Stomach smooth muscle (tissue), 2 donors: Measurements from ENCODE around the gene OSBP2.

Experiments
- H3K27ac ChIP-seq: one replicate; pipeline ENCODE4 v1.7.0; 2013; ENCODE audit warnings: mild to moderate bottlenecking, low read length, inconsistent platforms
- H3K27me3 ChIP-seq, 2 donors: one replicate each; pipeline ENCODE4 v1.7.0; 2013; ENCODE audit warnings: low read length in 2 of 2; ENCODE audit not compliant: insufficient read depth in 2 of 2, control insufficient read depth in 1 of 2
- H3K36me3 ChIP-seq, 2 donors: one replicate each; pipeline ENCODE4 v1.7.0; 2013; ENCODE audit warnings: low read length in 2 of 2; ENCODE audit not compliant: control insufficient read depth in 2 of 2, insufficient read depth in 2 of 2
- H3K4me1 ChIP-seq: one replicate; pipeline ENCODE4 v1.7.0; 2013; ENCODE audit warnings: low read length; ENCODE audit not compliant: control insufficient read depth, insufficient read depth
- H3K4me3 ChIP-seq, 2 donors: one replicate each; pipeline ENCODE4 v1.7.0; 2013; ENCODE audit warnings: low read length in 2 of 2
- H3K9ac ChIP-seq, 2 donors: one replicate each; pipeline ENCODE4 v1.7.0; 2013; ENCODE audit warnings: low read length in 2 of 2, mild to moderate bottlenecking in 1 of 2
- H3K9me3 ChIP-seq, 2 donors: one replicate each; pipeline ENCODE4 v1.7.0; 2013; ENCODE audit warnings: low read length in 2 of 2; ENCODE audit not compliant: control insufficient read depth in 2 of 2
- donor health status: healthy.
- donor health status: Pancreatic carcinoma.

Gene OSBP2

DNA sequence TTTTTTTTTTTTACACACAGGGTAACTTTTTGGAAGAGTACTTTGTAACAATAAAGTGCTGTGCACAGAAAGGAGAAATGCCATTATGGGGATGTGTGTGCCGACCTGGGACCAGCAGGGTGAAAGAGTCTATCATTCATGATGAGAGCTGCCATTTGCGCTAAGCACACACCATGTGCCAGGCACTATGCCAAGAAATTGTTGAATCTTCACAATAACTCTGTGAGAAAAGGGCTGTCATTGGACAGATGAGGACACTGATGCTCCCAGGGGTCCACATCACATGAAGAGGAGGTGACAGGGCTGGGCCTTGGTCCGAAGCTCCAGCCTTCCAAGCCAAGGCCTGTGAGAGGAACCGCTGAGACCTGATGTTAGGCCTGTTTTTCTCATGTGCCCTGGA is 32.6 kb upstream of the OSBP2 start:
- H3K27me3 ChIP-seq, result no peaks in the 10 kb centered on the region
- H3K36me3 ChIP-seq, result peaks cover 7 to 15% of the 10 kb centered on the region in 2 donors
- no peak overlapping the region for H3K9ac ChIP-seq
- H3K4me1 ChIP-seq, result peaks cover under 1% of the 10 kb centered on the region
- no peak overlapping the region for H3K4me3 ChIP-seq
- no peaks in the 10 kb centered on the region for H3K9me3 ChIP-seq
- no peak overlapping the region for H3K27ac ChIP-seq

DNA sequence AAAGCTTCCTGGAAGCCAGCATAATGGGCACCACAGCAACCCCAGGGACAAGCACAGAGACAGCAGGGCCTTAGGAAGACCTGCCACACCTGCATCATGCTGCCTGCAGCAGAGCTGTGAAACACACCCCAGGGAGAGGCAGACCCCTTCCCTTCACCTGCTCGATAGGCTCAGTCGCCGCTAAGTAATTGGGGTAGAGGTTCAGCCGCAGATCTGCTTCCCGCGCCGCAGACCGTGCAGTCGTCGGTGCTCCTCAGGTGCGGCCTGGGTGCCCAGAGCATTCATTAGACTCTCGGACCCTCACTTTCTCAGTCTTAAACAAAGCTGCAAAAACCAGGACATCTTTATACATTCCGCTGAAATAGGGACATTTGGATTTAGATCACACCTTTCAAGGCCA is 29.9 kb upstream of the OSBP2 start:
- Histone ChIP-seq H3K9ac (no peak overlapping the region), H3K27me3 (no peaks in the 10 kb centered on the region), H3K36me3 (peaks cover 7 to 15% of the 10 kb centered on the region in 2 donors), H3K4me1 (peaks cover 10% of the 10 kb centered on the region), H3K27ac (no peak overlapping the region), H3K4me3 (no peak overlapping the region), H3K9me3 (no peaks in the 10 kb centered on the region)

- Histone ChIP-seq H3K27me3 (no peaks in the 10 kb centered on the region), H3K9ac (no peak overlapping the region), H3K9me3 (no peaks in the 10 kb centered on the region)
Measured at GRCh38 chr22:30665266-30665665, 29.4 kb upstream of the OSBP2 start.

DNA sequence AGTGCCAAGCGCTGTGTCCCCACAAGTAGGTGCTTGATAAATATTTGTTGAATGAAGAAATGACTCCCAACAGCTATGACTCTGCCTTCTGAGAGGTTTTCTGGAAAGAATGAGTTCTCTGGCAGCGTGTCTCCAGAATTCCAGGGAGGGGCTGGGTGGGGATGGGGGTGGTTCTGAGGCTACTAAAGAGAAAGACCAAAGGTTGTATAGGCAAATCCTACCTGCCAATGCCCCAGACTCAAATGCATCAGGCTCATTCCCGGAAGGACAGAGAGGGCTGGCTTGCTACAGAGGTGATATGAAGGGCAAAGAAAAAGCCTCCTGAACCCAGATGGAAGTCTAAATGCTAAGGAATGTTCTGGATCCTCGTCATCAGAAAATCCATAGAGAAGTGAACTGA is 28.9 kb upstream of the OSBP2 start:
- Histone ChIP-seq H3K4me3 (no peak overlapping the region), H3K36me3 (peaks cover 7 to 15% of the 10 kb centered on the region in 2 donors), H3K9ac (no peak overlapping the region), H3K27me3 (no peaks in the 10 kb centered on the region), H3K4me1 (peaks cover 10% of the 10 kb centered on the region), H3K9me3 (no peaks in the 10 kb centered on the region), H3K27ac (no peak overlapping the region)

More at GRCh38 chr22:30665266-30665665, 29.4 kb upstream of the OSBP2 start:
- H3K4me1 ChIP-seq, result peaks cover 10% of the 10 kb centered on the region
- H3K4me3 ChIP-seq, result no peak overlapping the region
- peaks cover 7 to 15% of the 10 kb centered on the region in 2 donors for H3K36me3 ChIP-seq
- H3K27ac ChIP-seq, result no peak overlapping the region

- peak overlapping the region; percentile 91 to 95 for H3K4me3 ChIP-seq
- peak overlapping the region; percentile 76 for H3K9ac ChIP-seq
- peaks cover 6 to 13% of the 10 kb centered on the region in 2 donors for H3K36me3 ChIP-seq
- H3K27me3 ChIP-seq, result no peaks in the 10 kb centered on the region
- no peaks in the 10 kb centered on the region for H3K9me3 ChIP-seq
- peaks cover 10% of the 10 kb centered on the region for H3K4me1 ChIP-seq
- no peak overlapping the region for H3K27ac ChIP-seq
Measured at GRCh38 chr22:30667107-30667493, 27.6 kb upstream of the OSBP2 start.

GRCh38 chr22:30667494-30668385 is 26.9 kb upstream of the OSBP2 start, which contains the start of gene DUSP18:
Gene DUSP18, minus strand, starts transcription at chr22:30667875. Its CDS starts 3,872 bp downstream, at chr22:30664003.
- no peaks in the 10 kb centered on the region for H3K27me3 ChIP-seq
- H3K9me3 ChIP-seq, result no peaks in the 10 kb centered on the region
- peak within 1 kb of the TSS; percentile 91 to 95 for H3K4me3 ChIP-seq
- H3K4me1 ChIP-seq, result peaks cover 10% of the 10 kb centered on the region
- no peak within 1 kb of the TSS for H3K27ac ChIP-seq
- peak within 1 kb of the TSS; percentile 76 for H3K9ac ChIP-seq
- H3K36me3 ChIP-seq, result peaks cover 4 to 10% of the 10 kb centered on the region in 2 donors

GRCh38 chr22:30668386-30668710 is 26.3 kb upstream of the OSBP2 start:
- Histone ChIP-seq H3K9me3 (no peaks in the 10 kb centered on the region), H3K27ac (no peak overlapping the region), H3K4me3 (peak overlapping the region; percentile 91 to 95)

DNA sequence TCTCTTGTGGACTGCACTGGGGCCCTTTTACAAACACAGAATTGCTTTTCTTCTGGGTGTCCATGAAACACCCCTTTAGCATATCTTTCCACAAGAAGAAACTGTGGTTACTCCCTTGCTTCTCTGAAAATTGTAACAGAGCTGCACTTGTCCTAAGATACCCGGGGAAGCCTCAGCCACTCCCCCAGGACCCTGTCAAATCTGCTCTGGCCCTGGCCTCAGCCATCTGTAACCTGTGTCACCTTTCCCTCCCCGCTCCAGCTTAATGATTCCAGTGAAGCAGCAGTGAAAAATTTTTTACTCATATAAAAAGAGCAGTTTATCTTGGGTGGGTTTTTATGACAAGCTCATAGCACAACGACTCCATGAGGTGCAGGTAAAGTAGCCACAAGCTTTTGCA is 23.6 kb upstream of the OSBP2 start:
- H3K4me1 ChIP-seq, result peaks cover 10% of the 10 kb centered on the region
- H3K9me3 ChIP-seq, result no peaks in the 10 kb centered on the region
- H3K4me3 ChIP-seq, result no peak overlapping the region
- no peak overlapping the region for H3K9ac ChIP-seq
- H3K27ac ChIP-seq, result no peak overlapping the region
- H3K36me3 ChIP-seq, result no peaks in the 10 kb centered on the region
- H3K27me3 ChIP-seq, result peaks cover 0 to 2% of the 10 kb centered on the region in 2 donors

More at GRCh38 chr22:30668386-30668710, 26.3 kb upstream of the OSBP2 start:
- Histone ChIP-seq H3K36me3 (peaks cover 2 to 5% of the 10 kb centered on the region in 2 donors), H3K9ac (peak overlapping the region; percentile 76), H3K4me1 (peaks cover 10% of the 10 kb centered on the region), H3K27me3 (no peaks in the 10 kb centered on the region)

DNA sequence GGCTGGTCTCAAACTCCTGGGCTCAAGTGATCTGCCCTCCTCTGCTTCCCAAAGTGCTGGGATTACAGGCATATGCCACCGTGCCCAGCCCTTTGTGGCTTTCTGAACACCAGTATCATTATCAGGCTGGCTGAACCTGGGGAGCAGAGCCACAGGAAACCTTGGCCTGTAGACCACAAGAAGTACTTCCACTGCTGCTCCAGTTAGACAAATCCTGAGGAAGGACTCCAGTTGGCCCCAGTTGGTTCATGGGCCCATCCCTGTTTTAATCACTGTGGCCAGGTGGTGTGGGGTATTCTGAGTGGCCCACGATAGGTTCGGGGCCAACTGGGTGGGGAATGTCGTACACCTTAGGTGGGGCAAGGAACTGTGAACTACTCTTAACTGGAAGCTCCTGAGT is 21.5 kb upstream of the OSBP2 start:
- Histone ChIP-seq H3K9me3 (no peaks in the 10 kb centered on the region), H3K4me1 (peaks cover 4% of the 10 kb centered on the region), H3K27me3 (peaks cover 0 to 2% of the 10 kb centered on the region in 2 donors), H3K27ac (no peak overlapping the region), H3K9ac (no peak overlapping the region), H3K36me3 (no peaks in the 10 kb centered on the region), H3K4me3 (no peak overlapping the region)

- no peaks in the 10 kb centered on the region for H3K4me1 ChIP-seq
- H3K36me3 ChIP-seq, result no peaks in the 10 kb centered on the region
- no peak overlapping the region for H3K4me3 ChIP-seq
- H3K27ac ChIP-seq, result no peak overlapping the region
- no peaks in the 10 kb centered on the region for H3K9me3 ChIP-seq
- H3K27me3 ChIP-seq, result peaks cover 0 to 2% of the 10 kb centered on the region in 2 donors
- no peak overlapping the region for H3K9ac ChIP-seq
Measured at GRCh38 chr22:30674482-30674881, 20.2 kb upstream of the OSBP2 start.

DNA sequence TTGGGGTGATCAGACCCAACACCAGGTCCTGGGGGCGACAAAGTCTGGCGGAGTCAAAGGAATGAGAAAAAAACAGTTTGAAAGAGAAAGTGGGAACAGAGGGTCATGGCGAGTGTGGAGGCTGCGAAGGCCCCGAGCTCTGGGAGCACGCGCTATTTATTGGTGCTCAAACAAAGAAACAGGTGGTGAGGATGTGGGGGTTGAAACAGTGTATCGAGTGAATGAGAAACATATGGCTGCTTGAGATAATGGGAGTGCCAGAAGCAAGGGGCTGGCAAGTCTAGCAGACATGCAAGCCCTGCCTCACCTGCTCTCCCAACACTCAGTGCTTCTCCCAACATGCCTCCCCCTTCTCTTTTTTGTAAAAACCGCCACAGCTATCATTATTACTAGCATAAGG is 19.2 kb upstream of the OSBP2 start:
- H3K9ac ChIP-seq, result no peak overlapping the region
- no peak overlapping the region for H3K4me3 ChIP-seq
- peaks cover 0 to 2% of the 10 kb centered on the region in 2 donors for H3K27me3 ChIP-seq

More for the DNA sequence above, 19.2 kb upstream of the OSBP2 start:
- Histone ChIP-seq H3K27ac (no peak overlapping the region), H3K4me1 (no peaks in the 10 kb centered on the region), H3K36me3 (no peaks in the 10 kb centered on the region), H3K9me3 (no peaks in the 10 kb centered on the region)
